GM12878 (cell line): ENCODE results near the gene RNF115. TPM values are rescaled to one million over a fixed set of nuclear protein-coding genes. Genes with fewer than 3 reads are reported as not detected.

ENCODE experiments used
- ATAC-seq: fragments of 200-7000 bp; cut with Tn5 transposase; 3 replicates; pipeline ENCODE4 v1.9.1; 2020; ENCODE audit warnings: mild to moderate bottlenecking, moderate library complexity
- BruUV-seq: library from RNA; stranded (reverse); fragments of 400-500 nt; replicated peaks from 2 replicates; lab custom pipeline; 2021; lab: Mats Ljungman, UMichigan
- CTCF ChIA-PET: fragments of 300-600 bp; sonication (Branson Sonifier 250); formaldehyde crosslinking; extraction: SDS; loops from one replicate; lab custom pipeline; 2021; ENCODE audit warnings: inconsistent platforms; lab: Yijun Ruan, JAX
- POLR2A ChIA-PET: fragments of 350-600 bp; formaldehyde crosslinking; extraction: SDS; loops from one replicate; lab custom pipeline; 2021; ENCODE audit warnings: inconsistent platforms; lab: Charles Lee
- RAD21 ChIA-PET: fragments of 300-600 bp; sonication (Branson Sonifier 250); formaldehyde crosslinking; loops from one replicate; lab custom pipeline; 2023; ENCODE audit warnings: antibody characterized with exemption; ENCODE audit not compliant: unreplicated experiment; lab: Charles Lee
- SMC1A ChIA-PET: fragments of 300-600 bp; sonication (Branson Sonifier 250); formaldehyde crosslinking; loops from one replicate; lab custom pipeline; 2023; ENCODE audit not compliant: unreplicated experiment, uncharacterized antibody; lab: Charles Lee
- DNase-seq: peaks from one replicate; pipeline ENCODE4 v3.0.0-alpha.2; 2011; ENCODE audit warnings: low read depth, low spot score
- FAIRE-seq: peaks from 3 replicates; lab custom pipeline; 2011; peaks lifted over from hg19 to GRCh38; lab: Jason Lieb, UNC
- H2AFZ ChIP-seq: 2 replicates; pipeline ENCODE4 v1.6.0; 2011; ENCODE audit warnings: low read depth, low read length, control low read depth; ENCODE audit not compliant: control insufficient read depth
- H3K27ac ChIP-seq: 2 replicates; pipeline ENCODE4 v1.5.1; 2011; ENCODE audit warnings: control low read depth; ENCODE audit not compliant: control insufficient read depth, insufficient read depth
- H3K27me3 ChIP-seq, 2 experiments: replicated peaks in 1 of 2; 2 replicates each; pipeline versions ENCODE4 v1.6.0 to v1.6.1; 2011; ENCODE audit warnings: low read length in 1 of 2; ENCODE audit not compliant: control insufficient read depth in 2 of 2, insufficient read depth in 2 of 2
- H3K36me3 ChIP-seq, 2 experiments: 2 replicates each; pipeline ENCODE4 v1.5.1; 2011; ENCODE audit warnings: low read length in 1 of 2; ENCODE audit not compliant: control insufficient read depth in 2 of 2, insufficient read depth in 2 of 2
- H3K4me1 ChIP-seq: 2 replicates; pipeline ENCODE4 v1.6.1; 2011; ENCODE audit warnings: mild to moderate bottlenecking, low read length, moderate library complexity, mixed read lengths; ENCODE audit not compliant: control insufficient read depth, insufficient read depth
- H3K4me2 ChIP-seq: 2 replicates; pipeline ENCODE4 v1.6.0; 2011; ENCODE audit warnings: control low read depth; ENCODE audit not compliant: control insufficient read depth, insufficient read depth
- H3K4me3 ChIP-seq: fragments of 200-600 bp; sonication (generic); 2 replicates; pipeline ENCODE4 v1.5.1; 2016
- H3K79me2 ChIP-seq: 2 replicates; pipeline ENCODE4 v1.6.0; 2011; ENCODE audit warnings: low read length; ENCODE audit not compliant: control insufficient read depth, insufficient read depth
- H3K9ac ChIP-seq: 2 replicates; pipeline ENCODE4 v1.8.0; 2011; ENCODE audit warnings: low read length, control low read depth, mixed read lengths; ENCODE audit not compliant: control insufficient read depth, insufficient read depth
- H3K9me3 ChIP-seq: replicated peaks from 3 replicates; pipeline ENCODE4 v1.5.1; 2011; ENCODE audit warnings: mild to moderate bottlenecking, low read length; ENCODE audit not compliant: control insufficient read depth, insufficient read depth
- H4K20me1 ChIP-seq: 2 replicates; pipeline ENCODE4 v1.6.0; 2011; ENCODE audit not compliant: control insufficient read depth, insufficient read depth
- ATF7 ChIP-seq: fragments of 450-650 bp; IDR thresholded peaks from 2 replicates; pipeline ENCODE4 v1.6.1; 2016; ENCODE audit warnings: low read depth, mild to moderate bottlenecking
- EZH2 ChIP-seq: IDR thresholded peaks from 2 replicates; pipeline ENCODE4 v1.6.1; 2012; ENCODE audit warnings: low read depth, mild to moderate bottlenecking, control low read depth, inconsistent platforms, low read length, borderline replicate concordance; ENCODE audit not compliant: control insufficient read depth
- IKZF1 ChIP-seq: fragments of 450-650 bp; conservative IDR thresholded peaks from 2 replicates; pipeline ENCODE4 v1.6.1; 2017; ENCODE audit warnings: antibody characterized with exemption, mild to moderate bottlenecking
- POU2F2 ChIP-seq: IDR thresholded peaks from 3 replicates; pipeline ENCODE4 v1.6.1; 2011; ENCODE audit warnings: low read depth, mild to moderate bottlenecking, low read length, borderline replicate concordance
- RAD21 ChIP-seq: IDR thresholded peaks from 2 replicates; pipeline ENCODE4 v1.6.1; 2011; ENCODE audit warnings: mild to moderate bottlenecking, low read depth, low read length, moderate library complexity; ENCODE audit not compliant: insufficient read depth
- RUNX3 ChIP-seq: IDR thresholded peaks from 2 replicates; pipeline ENCODE4 v1.6.1; 2012; ENCODE audit warnings: low read length, inconsistent platforms
- SREBF2 ChIP-seq: IDR thresholded peaks from 2 replicates; pipeline ENCODE4 v1.6.1; 2012; ENCODE audit warnings: mild to moderate bottlenecking, low read length
- WGBS: methylation state at CpG from one replicate; pipeline ENCODE4 v1.1.6; 2016; ENCODE audit warnings: low lambda C conversion rate; ENCODE audit not compliant: insufficient replicate concordance, insufficient coverage; ENCODE audit errors: missing lambda C conversion rate; 5-methylcytosine and 5-hydroxymethylcytosine counted together
- in situ Hi-C: fragments of 300-500 bp; cut with MboI; formaldehyde crosslinking; loops from 9 replicates; pipeline ENCODE4 v1.14.3; 2018; ENCODE audit warnings: mixed read lengths
- intact Hi-C: fragments of 100-400 bp; cut with micrococcal nuclease; formaldehyde crosslinking; loops from one replicate; pipeline ENCODE4 v1.14.2; 2022; ENCODE audit not compliant: unreplicated experiment
- polyA plus RNA-seq, 11 experiments: library from polyadenylated mRNA; depleted of rRNA in 4 of 11; unstranded in 6 of 11; stranded (reverse) in 5 of 11; fragments of >200 nt; fragmentation: Nextera tagmentation in 4 of 11; fragmentation: Illumina TruSeq in 1 of 11; extraction: Ambion mirVana in 4 of 11; extraction: Trizol in 1 of 11; gene quantifications; 1 replicate in 1 of 11; 2 replicates in 10 of 11; pipeline versions ENCODE4 v1.2.1 to v1.2.3, GENCODE V29; 2011 to 2016; ENCODE audit warnings: inconsistent platforms in 2 of 11, missing spikeins in 2 of 11, low read depth in 1 of 11
- total RNA-seq, 4 experiments: library from RNA; depleted of rRNA in 3 of 4; stranded (reverse); fragments of >200 nt in 3 of 4; fragmentation: Illumina TruSeq in 1 of 4; extraction: Trizol in 1 of 4; gene quantifications; 2 replicates each; pipeline versions ENCODE4 v1.2.1 to v1.2.3, GENCODE V29; 2013 to 2021

The RNF115 gene
- total and polyA plus RNA-seq, 10 of the 15 experiments (the other 5 are each of a cell fraction or from before 2014, with no cell fraction given): 3.4 to 22.0 (median 12.9) TPM

- TF ChIP-seq SREBF2 (no peak), IKZF1 (peak; percentile 36; the same call in 1 of the 2 replicates), POU2F2 (0 out of 3 replicates have a peak, but pooled peaks have one; percentile 50), ATF7 (peak; percentile 47; the same call in 1 of the 2 replicates), EZH2 (no peak), RAD21 (no peak), RUNX3 (peak; percentile 77)
- 0 out of 2 replicates have a peak overlapping the region, but pooled peaks have one; percentile 27 for H3K4me2 ChIP-seq
- RAD21 ChIA-PET: no interaction called here
- H2AFZ ChIP-seq: no peak overlapping the region
- FAIRE-seq: no peak
- SMC1A ChIA-PET: interaction anchor here (1.0 kb wide), 1 partner anchor 13 kb away, joined by 3 read pairs; no protein-coding TSS in a partner anchor
- CTCF ChIA-PET: interaction anchor here (1.3 to 1.6 kb wide), 2 partner anchors 9 to 11 kb away, joined by 4 to 5 read pairs; partner anchors contain the start of gene CD160
- no peaks in the 10 kb centered on the region for H4K20me1 ChIP-seq
- intact Hi-C loops: no loop called here
- DNase-seq: no peak
- 20% methylated on average over 7 of the region's 7 CpGs for WGBS
- H3K27me3 ChIP-seq: no peaks in the 10 kb centered on the region
- POLR2A ChIA-PET: no interaction called here
- BruUV-seq: no TSS peak
- H3K36me3 ChIP-seq: no peaks in the 10 kb centered on the region
- H3K27ac ChIP-seq: no peak overlapping the region
- no peaks in the 10 kb centered on the region for H3K9me3 ChIP-seq
- in situ Hi-C loops: no loop called here
- H3K4me1 ChIP-seq: peaks cover 6% of the 10 kb centered on the region
- H3K9ac ChIP-seq: no peak overlapping the region
- peak; percentile 79 for ATAC-seq
- no peak overlapping the region for H3K4me3 ChIP-seq
- H3K79me2 ChIP-seq: no peaks in the 10 kb centered on the region
Measured at GRCh38 chr1:145708063-145708462, 115.8 kb downstream of the RNF115 start.
